Activated T-cell treated with anti-CD3 and anti-CD28 coated beads, Interleukin-2, amount 50 U/mL, for 72 hours (primary cell): ENCODE measurements around the gene MINDY4. TPM values are rescaled to one million over a fixed set of nuclear protein-coding genes. Genes with fewer than 3 reads are reported as not detected.

Experiments
- ATAC-seq, 2 donors: fragments of 150-1000 bp; cut with Tn5 transposase; replicated peaks in 1 of 2; 2 replicates each; pipeline ENCODE4 v1.10.0; 2021; ENCODE audit warnings: moderate library complexity in 2 of 2, mild to moderate bottlenecking in 1 of 2
- DNase-seq, 2 donors: peaks; one replicate each; pipeline ENCODE4 v3.0.0; 2021 to 2022; ENCODE audit warnings: mixed read lengths in 1 of 2
- H3K27ac Mint-ChIP-seq: one replicate; pipeline ENCODE4 v1.8.0; 2022; ENCODE audit warnings: mild to moderate bottlenecking, moderate library complexity, mixed read lengths
- H3K27me3 Mint-ChIP-seq: one replicate; pipeline ENCODE4 v1.8.0; 2022; ENCODE audit warnings: low read depth, mixed read lengths
- H3K36me3 Mint-ChIP-seq, 2 donors: one replicate each; pipeline ENCODE4 v1.8.0; 2022; ENCODE audit warnings: mixed read lengths in 2 of 2, mild to moderate bottlenecking in 1 of 2; ENCODE audit not compliant: insufficient read depth in 2 of 2
- H3K4me1 Mint-ChIP-seq: one replicate; pipeline ENCODE4 v1.8.0; 2022; ENCODE audit warnings: low read depth, mixed read lengths
- H3K4me3 Mint-ChIP-seq, 2 donors: one replicate each; pipeline ENCODE4 v1.8.0; 2022; ENCODE audit warnings: mild to moderate bottlenecking in 2 of 2, mixed read lengths in 2 of 2, moderate library complexity in 2 of 2
- H3K9me3 Mint-ChIP-seq, 2 donors: one replicate each; pipeline ENCODE4 v1.8.0; 2022; ENCODE audit warnings: mixed read lengths in 2 of 2
- total RNA-seq, 2 donors: library from RNA; stranded (reverse); gene quantifications; one replicate each; pipeline ENCODE4 v1.2.3, GENCODE V29; 2022

MINDY4 gene
- total RNA-seq, 2 donors from 2014 or later = 1.1 to 1.9 TPM

- Mint-ChIP-seq H3K36me3 (peaks cover 0 to 4% of the 10 kb centered on the region in 2 donors), H3K4me3 (no peak overlapping the region), H3K9me3 (peaks cover 0 to 2% of the 10 kb centered on the region in 2 donors), H3K27me3 (no peaks in the 10 kb centered on the region), H3K27ac (no peak overlapping the region), H3K4me1 (no peaks in the 10 kb centered on the region)
- DNase-seq (no peak), ATAC-seq (no peak)
Observed at GRCh38 chr7:30925117-30925516, 153.9 kb downstream of the MINDY4 start.

- peaks cover 0 to 2% of the 10 kb centered on the region in 2 donors for H3K9me3 Mint-ChIP-seq
- H3K27ac Mint-ChIP-seq = no peak overlapping the region
- no peak overlapping the region for H3K4me3 Mint-ChIP-seq
- H3K4me1 Mint-ChIP-seq = no peaks in the 10 kb centered on the region
- peaks cover 0 to 4% of the 10 kb centered on the region in 2 donors for H3K36me3 Mint-ChIP-seq
- ATAC-seq (no peak), DNase-seq (no peak)
- H3K27me3 Mint-ChIP-seq = no peaks in the 10 kb centered on the region
Observed at GRCh38 chr7:30925913-30926312, 154.7 kb downstream of the MINDY4 start.

- H3K36me3 Mint-ChIP-seq = peaks cover 0 to 4% of the 10 kb centered on the region in 2 donors
- no peak overlapping the region for H3K27ac Mint-ChIP-seq
- no peak overlapping the region for H3K4me3 Mint-ChIP-seq
- peaks cover 0 to 2% of the 10 kb centered on the region in 2 donors for H3K9me3 Mint-ChIP-seq
- ATAC-seq = no peak
- no peaks in the 10 kb centered on the region for H3K27me3 Mint-ChIP-seq
- no peaks in the 10 kb centered on the region for H3K4me1 Mint-ChIP-seq
- DNase-seq = no peak
Observed at GRCh38 chr7:30926313-30926712, 155.1 kb downstream of the MINDY4 start.

- Mint-ChIP-seq H3K4me1 (no peaks in the 10 kb centered on the region), H3K36me3 (peaks cover 0 to 4% of the 10 kb centered on the region in 2 donors), H3K9me3 (peaks cover 0 to 2% of the 10 kb centered on the region in 2 donors), H3K4me3 (no peak overlapping the region), H3K27me3 (no peaks in the 10 kb centered on the region), H3K27ac (no peak overlapping the region)
- ATAC-seq = no peak
- no peak for DNase-seq
Observed at GRCh38 chr7:30927040-30927439, 155.8 kb downstream of the MINDY4 start.

GRCh38 chr7:30927559-30927958, 156.3 kb downstream of the MINDY4 start:
- H3K9me3 Mint-ChIP-seq = peaks cover 0 to 2% of the 10 kb centered on the region in 2 donors
- H3K27me3 Mint-ChIP-seq = no peaks in the 10 kb centered on the region
- H3K4me3 Mint-ChIP-seq = no peak overlapping the region
- ATAC-seq = no peak
- no peak overlapping the region for H3K27ac Mint-ChIP-seq
- H3K4me1 Mint-ChIP-seq = no peaks in the 10 kb centered on the region
- DNase-seq = no peak
- H3K36me3 Mint-ChIP-seq = peaks cover 0 to 4% of the 10 kb centered on the region in 2 donors

- ATAC-seq (no peak), DNase-seq (no peak)
- Mint-ChIP-seq H3K4me1 (no peaks in the 10 kb centered on the region), H3K4me3 (no peak overlapping the region), H3K27me3 (no peaks in the 10 kb centered on the region), H3K36me3 (peaks cover 0 to 4% of the 10 kb centered on the region in 2 donors), H3K27ac (no peak overlapping the region), H3K9me3 (peaks cover 0 to 2% of the 10 kb centered on the region in 2 donors)
Observed at GRCh38 chr7:30928254-30928872, 157.1 kb downstream of the MINDY4 start.

- no peak for DNase-seq
- no peaks in the 10 kb centered on the region for H3K4me1 Mint-ChIP-seq
- H3K9me3 Mint-ChIP-seq = peaks cover 0 to 2% of the 10 kb centered on the region in 2 donors
- ATAC-seq = no peak
- peaks cover 0 to 4% of the 10 kb centered on the region in 2 donors for H3K36me3 Mint-ChIP-seq
- H3K4me3 Mint-ChIP-seq = no peak overlapping the region
- H3K27me3 Mint-ChIP-seq = no peaks in the 10 kb centered on the region
- no peak overlapping the region for H3K27ac Mint-ChIP-seq
Observed at GRCh38 chr7:30929686-30930085, 158.5 kb downstream of the MINDY4 start.

GRCh38 chr7:30930621-30931020, 159.4 kb downstream of the MINDY4 start:
- DNase-seq (no peak), ATAC-seq (no peak)
- H3K4me3 Mint-ChIP-seq = no peak overlapping the region
- H3K9me3 Mint-ChIP-seq = peaks cover 0 to 2% of the 10 kb centered on the region in 2 donors
- no peaks in the 10 kb centered on the region for H3K4me1 Mint-ChIP-seq
- H3K27ac Mint-ChIP-seq = no peak overlapping the region
- peaks cover 0 to 4% of the 10 kb centered on the region in 2 donors for H3K36me3 Mint-ChIP-seq
- H3K27me3 Mint-ChIP-seq = no peaks in the 10 kb centered on the region

- ATAC-seq = no peak
- H3K4me1 Mint-ChIP-seq = no peaks in the 10 kb centered on the region
- no peak overlapping the region for H3K4me3 Mint-ChIP-seq
- no peaks in the 10 kb centered on the region for H3K27me3 Mint-ChIP-seq
- H3K9me3 Mint-ChIP-seq = peaks cover 0 to 2% of the 10 kb centered on the region in 2 donors
- DNase-seq = no peak
- no peak overlapping the region for H3K27ac Mint-ChIP-seq
- peaks cover 0 to 4% of the 10 kb centered on the region in 2 donors for H3K36me3 Mint-ChIP-seq
Observed at GRCh38 chr7:30931161-30931928, 160.1 kb downstream of the MINDY4 start.

GRCh38 chr7:30931929-30932540, 160.8 kb downstream of the MINDY4 start:
- Mint-ChIP-seq H3K27me3 (no peaks in the 10 kb centered on the region), H3K4me1 (no peaks in the 10 kb centered on the region), H3K4me3 (no peak overlapping the region), H3K27ac (no peak overlapping the region), H3K9me3 (peaks cover 0 to 2% of the 10 kb centered on the region in 2 donors), H3K36me3 (peaks cover 0 to 4% of the 10 kb centered on the region in 2 donors)
- DNase-seq (no peak), ATAC-seq (no peak)

- Mint-ChIP-seq H3K4me1 (no peaks in the 10 kb centered on the region), H3K9me3 (no peaks in the 10 kb centered on the region), H3K36me3 (peaks cover 0 to 1% of the 10 kb centered on the region in 2 donors), H3K27ac (no peak overlapping the region), H3K4me3 (no peak overlapping the region), H3K27me3 (peaks cover 4% of the 10 kb centered on the region)
- no peak for DNase-seq
- no peak for ATAC-seq
Observed at GRCh38 chr7:30932562-30932961, 161.3 kb downstream of the MINDY4 start.

GRCh38 chr7:30933124-30933974, 162.1 kb downstream of the MINDY4 start:
- no peak overlapping the region for H3K4me3 Mint-ChIP-seq
- H3K36me3 Mint-ChIP-seq = no peaks in the 10 kb centered on the region
- no peak for DNase-seq
- H3K4me1 Mint-ChIP-seq = no peaks in the 10 kb centered on the region
- peaks cover 7% of the 10 kb centered on the region for H3K27me3 Mint-ChIP-seq
- no peaks in the 10 kb centered on the region for H3K9me3 Mint-ChIP-seq
- ATAC-seq = no peak
- no peak overlapping the region for H3K27ac Mint-ChIP-seq
